Endodermal cell (in vitro differentiated cells): ENCODE results near the gene GBGT1. TPM values are rescaled to one million over a fixed set of nuclear protein-coding genes. Genes with fewer than 3 reads are reported as not detected.

Experiments used
- DNase-seq: peaks from one replicate; pipeline ENCODE4 v3.0.0-alpha.2; 2017
- H3K27ac ChIP-seq: 2 replicates; pipeline ENCODE4 v1.5.1; 2013; ENCODE audit warnings: mild to moderate bottlenecking, low read depth, low read length, moderate library complexity
- H3K27me3 ChIP-seq: 2 replicates; pipeline ENCODE4 v1.6.1; 2013; ENCODE audit warnings: mild to moderate bottlenecking, low read length, moderate library complexity; ENCODE audit not compliant: insufficient read depth, control insufficient read depth, poor library complexity, severe bottlenecking
- H3K36me3 ChIP-seq: 2 replicates; pipeline ENCODE4 v1.7.0; 2013; ENCODE audit warnings: mild to moderate bottlenecking, low read length, moderate library complexity; ENCODE audit not compliant: control insufficient read depth, insufficient read depth
- H3K4me1 ChIP-seq: one replicate; pipeline ENCODE4 v1.7.0; 2013; ENCODE audit warnings: low read length; ENCODE audit not compliant: control insufficient read depth, insufficient read depth
- H3K4me3 ChIP-seq: 2 replicates; pipeline ENCODE4 v1.5.1; 2013; ENCODE audit warnings: mild to moderate bottlenecking, low read length, moderate library complexity
- H3K9ac ChIP-seq: 2 replicates; pipeline ENCODE4 v1.6.1; 2013; ENCODE audit warnings: mild to moderate bottlenecking, low read length, moderate library complexity; ENCODE audit not compliant: poor library complexity, severe bottlenecking; ENCODE audit errors: extremely low read depth
- H3K9me3 ChIP-seq: 2 replicates; pipeline ENCODE4 v1.6.1; 2013; ENCODE audit warnings: mild to moderate bottlenecking, low read length, moderate library complexity; ENCODE audit not compliant: control insufficient read depth
- H3K27ac Mint-ChIP-seq: 2 replicates; pipeline ENCODE4 v1.8.0; 2020; ENCODE audit warnings: mixed read lengths
- H3K27me3 Mint-ChIP-seq: 2 replicates; pipeline ENCODE4 v1.8.0; 2021; ENCODE audit warnings: mild to moderate bottlenecking, mixed read lengths; ENCODE audit not compliant: insufficient read depth
- H3K36me3 Mint-ChIP-seq: 2 replicates; pipeline ENCODE4 v1.8.0; 2020; ENCODE audit warnings: low read depth, mixed read lengths
- H3K4me1 Mint-ChIP-seq: 2 replicates; pipeline ENCODE4 v1.8.0; 2020; ENCODE audit warnings: mixed read lengths
- H3K4me3 Mint-ChIP-seq: 2 replicates; pipeline ENCODE4 v1.8.0; 2020; ENCODE audit warnings: mild to moderate bottlenecking, moderate library complexity, mixed read lengths
- H3K9me3 Mint-ChIP-seq: 2 replicates; pipeline ENCODE4 v1.8.0; 2020; ENCODE audit warnings: mild to moderate bottlenecking, mixed read lengths
- WGBS, 2 experiments: methylation state at CpG; one replicate each; pipeline versions ENCODE4 v1.1.5 to v1.1.7; 2013; ENCODE audit warnings: missing lambda C conversion rate in 2 of 2, mixed read lengths in 1 of 2; ENCODE audit not compliant: insufficient coverage in 1 of 2, insufficient read length in 1 of 2; 5-methylcytosine and 5-hydroxymethylcytosine counted together
- total RNA-seq, 2 donors: library from RNA; stranded (reverse); fragmentation: NEBNext Ultra II Directional in 1 of 2; extraction: Animal tissue kit (Norgen Biotek cat#: 25700) in 1 of 2; gene quantifications; 2 replicates in 1 of 2; 3 replicates in 1 of 2; pipeline ENCODE4 v1.2.1, GENCODE V29; 2021
- TF ChIP-seq, protein P1 (sequence below): fragments of 200-600 bp; sonication (generic); conservative IDR thresholded peaks from 2 replicates; pipeline ENCODE4 v1.5.0; 2021; ENCODE audit warnings: antibody characterized with exemption, mild to moderate bottlenecking

Gene GBGT1
- total RNA-seq, 2 donors from 2014 or later, result 28.2 to 29.1 TPM

- no peak overlapping the region for H3K4me3 Mint-ChIP-seq
- Histone ChIP-seq H3K27me3 (peaks cover 27% of the 10 kb centered on the region), H3K9me3 (no peaks in the 10 kb centered on the region), H3K4me1 (no peaks in the 10 kb centered on the region), H3K4me3 (no peak overlapping the region), H3K9ac (no peak overlapping the region), H3K27ac (no peak overlapping the region), H3K36me3 (no peaks in the 10 kb centered on the region)
- TF ChIP-seq, protein P1, sequence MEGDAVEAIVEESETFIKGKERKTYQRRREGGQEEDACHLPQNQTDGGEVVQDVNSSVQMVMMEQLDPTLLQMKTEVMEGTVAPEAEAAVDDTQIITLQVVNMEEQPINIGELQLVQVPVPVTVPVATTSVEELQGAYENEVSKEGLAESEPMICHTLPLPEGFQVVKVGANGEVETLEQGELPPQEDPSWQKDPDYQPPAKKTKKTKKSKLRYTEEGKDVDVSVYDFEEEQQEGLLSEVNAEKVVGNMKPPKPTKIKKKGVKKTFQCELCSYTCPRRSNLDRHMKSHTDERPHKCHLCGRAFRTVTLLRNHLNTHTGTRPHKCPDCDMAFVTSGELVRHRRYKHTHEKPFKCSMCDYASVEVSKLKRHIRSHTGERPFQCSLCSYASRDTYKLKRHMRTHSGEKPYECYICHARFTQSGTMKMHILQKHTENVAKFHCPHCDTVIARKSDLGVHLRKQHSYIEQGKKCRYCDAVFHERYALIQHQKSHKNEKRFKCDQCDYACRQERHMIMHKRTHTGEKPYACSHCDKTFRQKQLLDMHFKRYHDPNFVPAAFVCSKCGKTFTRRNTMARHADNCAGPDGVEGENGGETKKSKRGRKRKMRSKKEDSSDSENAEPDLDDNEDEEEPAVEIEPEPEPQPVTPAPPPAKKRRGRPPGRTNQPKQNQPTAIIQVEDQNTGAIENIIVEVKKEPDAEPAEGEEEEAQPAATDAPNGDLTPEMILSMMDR, result no peak
- no peaks in the 10 kb centered on the region for H3K9me3 Mint-ChIP-seq
- no peaks in the 10 kb centered on the region for H3K36me3 Mint-ChIP-seq
- H3K27ac Mint-ChIP-seq, result no peak overlapping the region
- peaks cover 40% of the 10 kb centered on the region for H3K27me3 Mint-ChIP-seq
- H3K4me1 Mint-ChIP-seq, result peaks cover 3% of the 10 kb centered on the region
- no peak for DNase-seq
- 75 to 79% methylated on average over 2 to 6 of the region's 6 CpGs for WGBS, 2 experiments
Observed at GRCh38 chr9:133186736-133187135, 23.0 kb upstream of the GBGT1 start.

DNA sequence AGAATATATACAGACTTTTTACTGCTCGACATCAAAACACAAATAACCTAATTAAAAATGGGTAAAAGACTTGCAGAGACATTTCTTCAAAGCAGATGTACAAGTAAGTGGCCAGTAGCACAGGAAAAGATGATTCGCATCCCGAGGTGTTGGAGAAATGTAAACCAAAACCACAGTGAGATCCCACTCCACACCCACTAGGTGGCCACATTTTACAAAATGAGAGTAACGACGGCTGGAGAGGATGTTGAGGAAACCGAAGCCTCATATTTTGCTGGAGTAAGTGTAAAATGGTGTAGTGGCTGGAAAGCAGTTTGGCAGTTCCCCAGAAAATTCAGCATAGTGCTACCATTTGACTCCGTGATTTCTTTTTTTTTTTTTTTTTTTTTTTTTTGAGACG lies 21.3 kb upstream of the GBGT1 start:
- no peaks in the 10 kb centered on the region for H3K36me3 Mint-ChIP-seq
- TF ChIP-seq, protein P1, result peak; percentile 68
- H3K27me3 Mint-ChIP-seq, result peaks cover 40% of the 10 kb centered on the region
- no peak overlapping the region for H3K27ac Mint-ChIP-seq
- no peak overlapping the region for H3K9ac ChIP-seq
- 38 to 40% methylated on average over 4 to 6 of the region's 8 CpGs for WGBS, 2 experiments
- H3K9me3 Mint-ChIP-seq, result no peaks in the 10 kb centered on the region
- DNase-seq, result no peak
- no peaks in the 10 kb centered on the region for H3K4me1 ChIP-seq
- H3K9me3 ChIP-seq, result no peaks in the 10 kb centered on the region
- H3K27ac ChIP-seq, result no peak overlapping the region
- H3K36me3 ChIP-seq, result no peaks in the 10 kb centered on the region
- H3K4me1 Mint-ChIP-seq, result peaks cover 3% of the 10 kb centered on the region
- H3K4me3 Mint-ChIP-seq, result no peak overlapping the region
- no peak overlapping the region for H3K4me3 ChIP-seq
- H3K27me3 ChIP-seq, result peaks cover 27% of the 10 kb centered on the region

- H3K9ac ChIP-seq, result no peak overlapping the region
- WGBS, 2 experiments, result 79 to 94% methylated on average over 3 to 5 of the region's 5 CpGs
- H3K9me3 Mint-ChIP-seq, result no peaks in the 10 kb centered on the region
- H3K4me3 ChIP-seq, result no peak overlapping the region
- H3K36me3 Mint-ChIP-seq, result no peaks in the 10 kb centered on the region
- peaks cover 27% of the 10 kb centered on the region for H3K27me3 Mint-ChIP-seq
- H3K27me3 ChIP-seq, result peaks cover 17% of the 10 kb centered on the region
- TF ChIP-seq, protein P1, result no peak
- DNase-seq, result no peak
- no peaks in the 10 kb centered on the region for H3K4me1 ChIP-seq
- peaks cover 15% of the 10 kb centered on the region for H3K4me1 Mint-ChIP-seq
- no peak overlapping the region for H3K4me3 Mint-ChIP-seq
- no peak overlapping the region for H3K27ac Mint-ChIP-seq
- H3K27ac ChIP-seq, result no peak overlapping the region
- H3K36me3 ChIP-seq, result no peaks in the 10 kb centered on the region
- H3K9me3 ChIP-seq, result no peaks in the 10 kb centered on the region
Observed at GRCh38 chr9:133182151-133182550, 18.4 kb upstream of the GBGT1 start.
